DMS79 (cell line): Measurements from ENCODE around the gene CIDEA.

Experiments
- DNase-seq: peaks from one replicate; lab custom pipeline; 2025; lab: John Stamatoyannopoulos, UW

Gene CIDEA

GRCh38 chr18:12301263-12302005 is 47.3 kb downstream of the CIDEA start:
- no peak for DNase-seq

- DNase-seq, result no peak
These were observed 48.4 kb downstream of the CIDEA start for GRCh38 chr18:12302391-12303147.

GRCh38 chr18:12304351-12305210 is 50.4 kb downstream of the CIDEA start:
- DNase-seq, result peak; percentile 95

GRCh38 chr18:12305211-12305610 is 51.0 kb downstream of the CIDEA start:
- no peak for DNase-seq

- no peak for DNase-seq
These were observed 51.9 kb downstream of the CIDEA start for GRCh38 chr18:12305930-12306629.

GRCh38 chr18:12306752-12307700 is 52.9 kb downstream of the CIDEA start:
- DNase-seq, result no peak

GRCh38 chr18:12307701-12308385 is 53.7 kb downstream of the CIDEA start, which contains the start of gene TUBB6:
TSS of gene TUBB6 (plus strand) at chr18:12308241. CDS start at chr18:12308293, 52 bp downstream.
- DNase-seq, result no peak

- DNase-seq, result no peak
These were observed 54.4 kb downstream of the CIDEA start for GRCh38 chr18:12308386-12309100.

GRCh38 chr18:12309683-12310198 is 55.6 kb downstream of the CIDEA start:
- no peak for DNase-seq

- no peak for DNase-seq
These were observed 56.6 kb downstream of the CIDEA start for GRCh38 chr18:12310762-12311161.

- no peak for DNase-seq
These were observed 58.8 kb downstream of the CIDEA start for GRCh38 chr18:12312976-12313375.

GRCh38 chr18:12313530-12314245 is 59.5 kb downstream of the CIDEA start:
- no peak for DNase-seq

- no peak for DNase-seq
These were observed 60.6 kb downstream of the CIDEA start for GRCh38 chr18:12314591-12315305.

- no peak for DNase-seq
These were observed 61.3 kb downstream of the CIDEA start for GRCh38 chr18:12315490-12315889.

- DNase-seq, result no peak
These were observed 61.8 kb downstream of the CIDEA start for GRCh38 chr18:12315911-12316310.

- no peak for DNase-seq
These were observed 63.6 kb downstream of the CIDEA start for GRCh38 chr18:12317664-12318333.

GRCh38 chr18:12318334-12318697 is 64.2 kb downstream of the CIDEA start:
- DNase-seq, result no peak
